K562 (cell line): ENCODE results near the gene APOC1. TPM values are rescaled to one million over a fixed set of nuclear protein-coding genes. Genes with fewer than 3 reads are reported as not detected.
A peak's percentile ranks its signal among the peaks of the same experiment; 100 is the strongest.

ENCODE experiments used
- ARID3A ChIP-seq: IDR thresholded peaks from 2 replicates; pipeline ENCODE4 v1.6.1; 2012; ENCODE audit warnings: low read depth, low read length, improper control_type of control experiment, borderline replicate concordance
- BHLHE40 ChIP-seq: IDR thresholded peaks from 2 replicates; pipeline ENCODE4 v1.6.1; 2011; ENCODE audit warnings: low read length, improper control_type of control experiment
- BRCA1 ChIP-seq, 2 experiments: fragments of 450-650 bp in 1 of 2; sonication (generic) in 1 of 2; formaldehyde crosslinking in 1 of 2; IDR thresholded peaks; 2 replicates each; pipeline versions ENCODE4 v1.5.0 to v1.6.1; 2017 to 2020; ENCODE audit warnings: mild to moderate bottlenecking in 1 of 2, missing genetic modification reagents in 1 of 2
- BRD9 ChIP-seq: fragments of 450-650 bp; IDR thresholded peaks from 2 replicates; pipeline ENCODE4 v1.6.1; 2018; ENCODE audit warnings: low read depth; ENCODE audit not compliant: partially characterized antibody
- CHD4 ChIP-seq: fragments of 200-600 bp; sonication (generic); IDR thresholded peaks from 3 replicates; pipeline ENCODE4 v1.6.1; 2012; ENCODE audit warnings: low read depth, mild to moderate bottlenecking, mixed read lengths, low read length, inconsistent platforms; ENCODE audit not compliant: insufficient read depth, insufficient replicate concordance, poor library complexity, severe bottlenecking
- KAT2B ChIP-seq: IDR thresholded peaks from one replicate; pipeline ENCODE4 v1.6.1; 2012; ENCODE audit warnings: low read depth, mild to moderate bottlenecking, control low read depth, inconsistent platforms, low read length, moderate library complexity
- MCM2 ChIP-seq: fragments of 450-650 bp; IDR thresholded peaks from 2 replicates; pipeline ENCODE4 v1.6.1; 2017; ENCODE audit warnings: low read depth, mild to moderate bottlenecking
- NRF1 ChIP-seq, 2 experiments: fragments of 450-650 bp; IDR thresholded peaks in 1 of 2; conservative IDR thresholded peaks in 1 of 2; 2 replicates each; pipeline ENCODE4 v1.6.1; 2014; ENCODE audit warnings: mild to moderate bottlenecking in 2 of 2
- PHF8 ChIP-seq: fragments of 200-600 bp; sonication (generic); IDR thresholded peaks from 2 replicates; pipeline ENCODE4 v1.6.1; 2012; ENCODE audit warnings: mixed run types, mild to moderate bottlenecking, inconsistent platforms, low read length, moderate library complexity, borderline replicate concordance
- POLR2AphosphoS5 ChIP-seq: IDR thresholded peaks from 2 replicates; pipeline ENCODE4 v1.6.1; 2011; ENCODE audit warnings: mild to moderate bottlenecking, low read depth, low read length, moderate library complexity; ENCODE audit not compliant: control insufficient read depth, insufficient read depth
- PTRF ChIP-seq: fragments of 450-650 bp; IDR thresholded peaks from 2 replicates; pipeline ENCODE4 v1.6.1; 2016; ENCODE audit warnings: mild to moderate bottlenecking, missing genetic modification characterization, missing compliant biosample characterization
- PYGO2 ChIP-seq: fragments of 450-650 bp; IDR thresholded peaks from 2 replicates; pipeline ENCODE4 v1.6.1; 2016; ENCODE audit warnings: mild to moderate bottlenecking, missing genetic modification characterization, moderate library complexity, missing compliant biosample characterization
- STAT5B ChIP-seq: fragments of 250-450 bp; sonication (Bioruptor Pico); IDR thresholded peaks from 2 replicates; pipeline ENCODE4 v1.8.0; 2021; ENCODE audit warnings: mild to moderate bottlenecking, inconsistent platforms
- WHSC1 ChIP-seq: IDR thresholded peaks from one replicate; pipeline ENCODE4 v1.6.1; 2012; ENCODE audit warnings: low read length, control low read depth, inconsistent platforms
- ZHX1 ChIP-seq: fragments of 150-350 bp; conservative IDR thresholded peaks from 2 replicates; pipeline ENCODE4 v1.6.1; 2014; ENCODE audit warnings: low read length
- ZMIZ1 ChIP-seq, 2 experiments: fragments of 150-350 bp in 1 of 2; IDR thresholded peaks; 2 replicates each; pipeline ENCODE4 v1.6.1; 2012 to 2016; ENCODE audit warnings: low read depth in 2 of 2, low read length in 2 of 2, mild to moderate bottlenecking in 1 of 2, moderate library complexity in 1 of 2
- ZNF134 ChIP-seq: fragments of 250-450 bp; sonication (Bioruptor Pico); conservative IDR thresholded peaks from 2 replicates; pipeline ENCODE4 v1.4.0; 2020
- ZNF561 ChIP-seq: fragments of 450-650 bp; formaldehyde crosslinking; conservative IDR thresholded peaks from 2 replicates; pipeline ENCODE4 v1.4.0; 2020; ENCODE audit warnings: mild to moderate bottlenecking, moderate library complexity
- ZNF584 ChIP-seq: fragments of 200-800 bp; sonication (Bioruptor generic); IDR thresholded peaks from 2 replicates; pipeline ENCODE4 v1.6.1; 2016; ENCODE audit warnings: low read depth, mild to moderate bottlenecking, missing genetic modification characterization, missing compliant biosample characterization
- polyA plus RNA-seq, 8 experiments: library from polyadenylated mRNA; depleted of rRNA in 4 of 8; stranded (reverse) in 5 of 8; unstranded in 3 of 8; fragments of >200 nt; fragmentation: Nextera tagmentation in 2 of 8; fragmentation: Illumina TruSeq in 1 of 8; extraction: Ambion mirVana in 2 of 8; extraction: Trizol in 1 of 8; gene quantifications; 2 replicates each; pipeline versions ENCODE4 v1.2.1 to v1.2.3, GENCODE V29; 2011 to 2014; ENCODE audit warnings: inconsistent platforms in 1 of 8, missing spikeins in 1 of 8
- total RNA-seq, 7 experiments: library from RNA; depleted of rRNA in 6 of 7; stranded (reverse); fragments of >200 nt in 6 of 7; fragmentation: Illumina TruSeq in 2 of 7; extraction: Trizol in 2 of 7; gene quantifications; 2 replicates each; pipeline versions ENCODE4 v1.2.1 to v1.2.3, GENCODE V29; 2011 to 2021; ENCODE audit warnings: low replicate concordance in 1 of 7

The APOC1 gene
- total and polyA plus RNA-seq, 9 of the 15 experiments (the other 6 are each of a cell fraction or from before 2014, with no cell fraction given), result 115 to 408 (median 220) TPM

GRCh38 chr19:44891016-44891882, 23.2 kb upstream of the APOC1 start, which contains the start of gene TOMM40 (continued):
- TF ChIP-seq ZHX1 (no peak), ARID3A (peak; percentile 78; the same call in 1 of the 2 replicates), BHLHE40 (no peak), BRD9 (no peak), CHD4 (no peak), MCM2 (no peak), ZNF134 (CRISPR knock-in tag) (no peak), PTRF (tag) (no peak), WHSC1 (no peak), STAT5B (no peak), ZNF584 (CRISPR knock-in tag) (no peak), ZNF561 (CRISPR knock-in tag) (no peak), PHF8 (peak; percentile 79; the same call in 1 of the 2 replicates), KAT2B (no peak), POLR2AphosphoS5 (peak; percentile 27; the same call in 1 of the 2 replicates), BRCA1 (IDR thresholded peaks at IDR 0.05) (no peak), BRCA1 (CRISPR knock-in tag; IDR thresholded peaks at IDR 0.05) (no peak), ZMIZ1 (IDR thresholded peaks at IDR 0.05; ENCODE audit: low read depth in 2 of 2, low read length in 2 of 2) (no peak; a peak in 1 of 4 replicates), PYGO2 (no peak), NRF1 (conservative IDR thresholded peaks at IDR 0.05 in 1 of 2, IDR thresholded peaks at IDR 0.05 in 1 of 2) (no peak; a peak in 1 of 4 replicates)
